HG03159 (cell line): ENCODE measurements around the gene KNDC1.

ENCODE experiments used
- ATAC-seq: cut with Tn5 transposase; IDR thresholded peaks from one replicate; pipeline ENCODE4 v1.9.1; 2021; ENCODE audit warnings: mild to moderate bottlenecking, moderate library complexity; ENCODE audit not compliant: unreplicated experiment

KNDC1 gene

DNA sequence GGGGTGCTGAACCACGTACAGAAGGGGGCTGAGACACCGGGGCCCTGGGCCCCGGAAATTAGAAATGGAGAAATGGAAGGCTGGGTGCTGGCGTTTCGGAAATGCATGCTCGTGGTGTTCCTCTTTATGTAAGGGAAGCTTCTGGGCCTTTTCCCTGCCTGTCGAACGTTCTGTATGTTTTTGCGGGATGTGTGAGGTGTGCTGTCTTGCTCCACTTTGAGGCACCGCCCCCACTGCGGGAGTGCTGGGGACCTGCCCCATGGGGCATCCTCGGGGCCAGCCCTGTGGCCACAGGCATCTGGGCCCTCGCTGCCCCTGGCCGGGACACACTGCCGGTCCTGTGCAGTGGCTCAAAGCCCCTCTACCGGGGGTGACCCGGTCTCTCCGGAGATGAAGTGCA lies 75.9 kb downstream of the KNDC1 start:
- no peak for ATAC-seq

DNA sequence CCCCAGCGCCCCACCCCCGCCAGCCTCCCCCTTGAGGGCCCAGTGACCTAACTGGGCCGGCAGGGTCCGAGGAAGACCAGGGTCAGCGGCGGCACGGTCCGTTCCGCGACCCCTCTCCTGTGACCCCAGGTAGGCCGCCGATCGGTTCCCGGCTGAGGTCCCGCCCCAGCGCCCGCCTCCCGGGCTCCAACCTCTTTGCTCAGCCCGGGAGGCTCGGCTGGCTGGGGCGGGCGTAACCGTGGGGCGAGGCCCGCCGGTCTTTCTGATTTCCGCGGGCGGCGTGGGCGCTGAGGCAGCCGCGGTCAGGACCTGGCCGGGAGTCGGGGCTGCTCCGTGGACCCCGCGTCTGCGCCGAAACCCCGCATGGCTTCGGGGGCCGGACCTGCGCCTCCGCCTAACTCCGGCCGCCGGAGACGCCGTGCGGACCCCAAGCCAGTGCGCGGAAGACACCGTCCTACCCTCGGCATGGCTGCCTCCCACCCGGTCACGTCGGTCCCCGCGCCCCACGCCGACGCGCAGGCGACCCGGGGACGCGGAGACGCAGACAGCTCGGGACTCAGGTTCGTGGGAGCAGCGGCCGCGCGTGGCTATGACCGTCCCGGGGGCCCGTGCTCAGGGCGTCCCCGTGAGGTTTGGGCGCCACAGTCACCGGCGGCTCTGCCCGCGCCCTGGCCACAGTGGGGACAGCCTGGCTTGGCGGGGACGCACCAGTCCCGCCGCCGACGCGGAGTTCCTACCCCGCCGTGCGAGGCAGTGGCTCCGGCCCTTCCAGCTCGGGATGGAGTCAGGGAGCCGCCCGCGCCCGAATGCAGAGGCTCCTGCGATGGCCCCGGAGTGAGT lies 76.6 kb downstream of the KNDC1 start:
- no peak for ATAC-seq

DNA sequence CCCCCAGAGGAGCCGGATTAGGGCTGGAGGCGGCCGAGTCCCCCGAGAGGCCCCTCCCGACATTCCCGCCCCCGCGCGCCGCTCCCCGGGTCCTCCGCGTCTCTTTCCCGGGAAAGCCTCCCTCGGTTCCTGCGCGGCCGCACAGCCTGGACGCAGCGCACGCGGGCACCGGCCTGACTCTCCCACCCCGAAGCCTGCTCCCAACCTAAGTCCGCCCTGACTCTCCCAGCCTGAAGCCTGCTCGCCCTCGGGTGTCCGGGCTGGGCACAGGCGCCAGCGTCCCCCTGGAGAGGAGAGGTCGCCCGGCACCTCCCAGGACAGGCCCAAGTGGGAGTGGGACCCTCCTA lies 77.2 kb downstream of the KNDC1 start:
- no peak for ATAC-seq

- ATAC-seq, result no peak
Measured at GRCh38 chr10:133237588-133238465, 77.8 kb downstream of the KNDC1 start, which contains the start of gene VENTX. Gene VENTX, plus strand, starts transcription at chr10:133237855. Its CDS starts 60 bp downstream, at chr10:133237915.

DNA sequence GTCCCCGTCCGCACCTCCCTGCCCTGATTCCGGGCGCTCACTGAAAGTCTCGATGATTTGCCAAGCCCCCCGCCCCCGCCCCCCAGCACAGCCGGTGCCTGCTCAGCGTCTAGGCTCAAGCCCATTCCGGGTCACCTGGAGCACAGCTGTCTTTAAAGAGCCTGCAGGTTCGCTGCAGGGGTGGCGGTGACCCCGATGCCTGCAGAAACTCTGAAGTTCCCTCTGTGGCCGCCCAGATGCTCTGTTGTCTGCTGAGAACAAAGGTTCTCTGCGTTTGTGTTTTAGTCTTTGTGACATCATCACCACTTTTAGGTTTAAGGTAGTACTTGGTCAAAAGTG lies 78.4 kb downstream of the KNDC1 start:
- ATAC-seq, result no peak

- ATAC-seq, result no peak
Measured at GRCh38 chr10:133239990-133240389, 80.0 kb downstream of the KNDC1 start.

- no peak for ATAC-seq
Measured at GRCh38 chr10:133241501-133242205, 81.6 kb downstream of the KNDC1 start.

- no peak for ATAC-seq
Measured at GRCh38 chr10:133242611-133243356, 82.8 kb downstream of the KNDC1 start.

- no peak for ATAC-seq
Measured at GRCh38 chr10:133243593-133243992, 83.6 kb downstream of the KNDC1 start.

- no peak for ATAC-seq
Measured at GRCh38 chr10:133245439-133246235, 85.6 kb downstream of the KNDC1 start.

GRCh38 chr10:133246236-133246626 lies 86.2 kb downstream of the KNDC1 start:
- no peak for ATAC-seq

GRCh38 chr10:133247681-133248333 lies 87.8 kb downstream of the KNDC1 start:
- ATAC-seq, result no peak

DNA sequence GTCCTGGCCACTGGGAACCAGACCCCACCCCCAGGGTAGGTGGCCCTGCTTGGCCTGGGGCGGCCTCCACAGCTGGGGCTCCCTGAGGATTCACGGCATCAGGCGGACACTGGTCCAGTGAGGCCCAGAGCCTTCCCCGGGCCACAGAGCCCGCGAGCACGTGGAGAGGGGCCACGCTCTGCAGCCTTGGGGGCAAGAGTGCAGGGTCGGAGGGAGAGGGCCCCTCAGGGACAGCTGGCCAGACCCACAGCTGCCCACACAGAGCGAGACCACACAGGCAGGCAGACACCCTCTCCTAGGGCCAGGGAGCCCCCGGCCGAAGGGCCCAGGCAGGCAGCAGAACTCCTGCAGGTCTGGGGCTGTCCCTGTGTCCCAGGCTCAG lies 88.3 kb downstream of the KNDC1 start:
- ATAC-seq, result no peak

DNA sequence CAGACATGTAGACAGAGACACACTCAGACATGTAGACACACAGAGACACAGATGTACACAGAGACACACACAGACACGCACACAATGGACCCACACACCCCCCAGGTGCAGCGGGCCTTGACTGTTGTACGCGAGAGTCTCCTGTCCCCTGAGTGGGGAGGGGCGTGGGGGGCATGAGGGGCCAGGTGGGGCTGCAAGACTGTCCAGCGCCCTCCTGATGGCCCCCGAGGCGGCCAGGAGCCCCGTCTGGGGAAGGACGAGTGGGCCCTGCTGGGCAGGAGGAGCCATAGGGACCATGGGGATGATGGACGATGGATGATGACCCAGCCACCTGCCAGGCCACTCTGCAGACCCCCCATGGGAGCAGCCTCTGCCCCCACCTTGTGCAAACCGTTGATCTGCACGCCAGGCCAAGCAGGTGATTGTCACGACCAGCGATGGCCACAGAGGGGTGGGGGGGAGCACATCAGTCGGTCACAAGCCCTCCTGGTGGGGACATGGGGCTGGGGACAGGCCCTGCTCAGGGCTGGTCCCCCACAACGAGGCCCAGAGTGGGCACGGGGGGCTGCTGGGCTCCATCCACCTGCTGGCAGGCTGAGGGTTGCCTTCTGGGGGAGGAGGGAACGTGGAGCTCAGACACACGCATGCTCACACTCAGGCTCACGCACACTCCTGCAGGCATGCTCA lies 89.2 kb downstream of the KNDC1 start:
- ATAC-seq, result no peak

GRCh38 chr10:133249975-133250754 lies 90.1 kb downstream of the KNDC1 start:
- no peak for ATAC-seq

GRCh38 chr10:133251388-133252222 lies 91.6 kb downstream of the KNDC1 start:
- ATAC-seq, result no peak

DNA sequence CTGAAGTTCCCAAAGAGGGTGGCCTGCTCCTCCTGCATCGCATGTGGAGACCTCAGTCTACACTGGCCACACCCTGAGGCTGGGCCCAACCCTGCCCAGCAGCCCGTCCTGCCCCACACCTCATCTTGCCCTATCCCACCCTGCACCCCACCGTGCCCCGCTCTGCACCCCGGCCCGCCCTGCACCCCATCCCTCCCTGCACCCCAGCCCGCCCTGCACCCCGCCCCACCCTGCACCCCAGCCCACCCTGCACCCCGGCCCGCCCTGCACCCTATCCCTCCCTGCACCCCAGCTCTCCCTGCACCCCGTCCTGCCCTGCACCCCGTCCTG lies 92.2 kb downstream of the KNDC1 start:
- ATAC-seq, result no peak
